Peyer's patch (tissue), 4 donors: ENCODE measurements around the gene CDKN2B.

Experiments used
- CTCF ChIP-seq, 6 experiments: fragments of 450-650 bp in 4 of 6; fragments of 200-600 bp in 2 of 6; sonication (generic) in 1 of 6; IDR thresholded peaks; one replicate each; pipeline ENCODE4 v1.5.1; 2017 to 2019; ENCODE audit warnings: antibody characterized with exemption in 6 of 6, mild to moderate bottlenecking in 3 of 6, moderate library complexity in 1 of 6
- POLR2A ChIP-seq, 2 donors: fragments of 450-650 bp; IDR thresholded peaks; one replicate each; pipeline ENCODE4 v1.5.1; 2017; ENCODE audit warnings: antibody characterized with exemption in 2 of 2, mild to moderate bottlenecking in 2 of 2, moderate library complexity in 2 of 2

GRCh38 chr9:21974343-21974721 lies 34.8 kb downstream of the CDKN2B start:
- TF ChIP-seq CTCF (IDR thresholded peaks at IDR 0.05) (no peak), POLR2A (IDR thresholded peaks at IDR 0.05) (no peak)
